H9 (cell line): ENCODE data around the gene ABCC2. TPM values are rescaled to one million over a fixed set of nuclear protein-coding genes. Genes with fewer than 3 reads are reported as not detected.

Experiments
- DNase-seq: peaks from one replicate; pipeline ENCODE4 v3.0.0-alpha.2; 2017
- H2AFZ ChIP-seq: one replicate; pipeline ENCODE4 v1.6.1; 2013; ENCODE audit warnings: mild to moderate bottlenecking, low read length, control low read depth, moderate library complexity
- H2AK5ac ChIP-seq: 2 replicates; pipeline ENCODE4 v1.6.1; 2013; ENCODE audit warnings: low read length, control low read depth, mixed read lengths; ENCODE audit not compliant: insufficient read length
- H2BK120ac ChIP-seq: one replicate; pipeline ENCODE4 v1.6.1; 2013; ENCODE audit warnings: low read depth, mild to moderate bottlenecking, low read length, control low read depth, inconsistent platforms; ENCODE audit not compliant: poor library complexity, severe bottlenecking
- H2BK12ac ChIP-seq: 2 replicates; pipeline ENCODE4 v1.6.1; 2013; ENCODE audit warnings: low read length, control low read depth, mixed read lengths, low read depth; ENCODE audit not compliant: insufficient read length
- H2BK15ac ChIP-seq: 2 replicates; pipeline ENCODE4 v1.6.1; 2013; ENCODE audit warnings: low read depth, low read length, control low read depth
- H2BK20ac ChIP-seq: one replicate; pipeline ENCODE4 v1.6.1; 2013; ENCODE audit warnings: low read depth, mild to moderate bottlenecking, low read length, control low read depth, inconsistent platforms; ENCODE audit not compliant: poor library complexity, severe bottlenecking
- H2BK5ac ChIP-seq: 2 replicates; pipeline ENCODE4 v1.6.1; 2013; ENCODE audit warnings: low read length, control low read depth, mixed read lengths; ENCODE audit not compliant: insufficient read length
- H3K14ac ChIP-seq: 2 replicates; pipeline ENCODE4 v1.6.1; 2013; ENCODE audit warnings: low read length, control low read depth; ENCODE audit not compliant: insufficient read depth
- H3K18ac ChIP-seq: 2 replicates; pipeline ENCODE4 v1.6.1; 2013; ENCODE audit warnings: low read depth, mild to moderate bottlenecking, mixed read lengths, low read length, control low read depth; ENCODE audit not compliant: insufficient read length
- H3K23ac ChIP-seq: 2 replicates; pipeline ENCODE4 v1.6.1; 2013; ENCODE audit warnings: low read length, control low read depth, mixed read lengths, low read depth; ENCODE audit not compliant: insufficient read length
- H3K23me2 ChIP-seq: 2 replicates; pipeline ENCODE4 v1.6.1; 2013; ENCODE audit warnings: low read depth, mild to moderate bottlenecking, mixed read lengths, low read length, control low read depth; ENCODE audit not compliant: insufficient read length, poor library complexity, severe bottlenecking
- H3K27ac ChIP-seq: 2 replicates; pipeline ENCODE4 v1.5.1; 2013; ENCODE audit warnings: low read length, control low read depth, mixed read lengths, low read depth; ENCODE audit not compliant: insufficient read length
- H3K27me3 ChIP-seq: 2 replicates; pipeline ENCODE4 v1.6.1; 2013; ENCODE audit warnings: low read length, control low read depth, inconsistent platforms; ENCODE audit not compliant: insufficient read depth
- H3K4ac ChIP-seq: 2 replicates; pipeline ENCODE4 v1.6.1; 2013; ENCODE audit warnings: low read depth, mild to moderate bottlenecking, control low read depth, inconsistent platforms, low read length, moderate library complexity
- H3K4me1 ChIP-seq: 2 replicates; pipeline ENCODE4 v1.6.1; 2013; ENCODE audit warnings: low read length, control low read depth, inconsistent platforms; ENCODE audit not compliant: insufficient read depth
- H3K4me2 ChIP-seq: 2 replicates; pipeline ENCODE4 v1.6.1; 2013; ENCODE audit warnings: low read length, control low read depth, mixed read lengths; ENCODE audit not compliant: insufficient read length, insufficient read depth
- H3K56ac ChIP-seq: 2 replicates; pipeline ENCODE4 v1.6.1; 2013; ENCODE audit warnings: low read depth, mild to moderate bottlenecking, mixed read lengths, low read length, control low read depth; ENCODE audit not compliant: insufficient read length
- H3K79me1 ChIP-seq: 2 replicates; pipeline ENCODE4 v1.6.1; 2013; ENCODE audit warnings: low read depth, mild to moderate bottlenecking, moderate library complexity, low read length, control low read depth, inconsistent platforms; ENCODE audit not compliant: insufficient read depth, poor library complexity, severe bottlenecking
- H3K79me2 ChIP-seq: 2 replicates; pipeline ENCODE4 v1.6.1; 2013; ENCODE audit warnings: low read length, control low read depth, inconsistent platforms; ENCODE audit not compliant: insufficient read depth
- H3K9ac ChIP-seq: 2 replicates; pipeline ENCODE4 v1.6.1; 2013; ENCODE audit warnings: low read length, control low read depth, mixed read lengths; ENCODE audit not compliant: insufficient read length; ENCODE audit errors: extremely low read depth
- H3K9me3 ChIP-seq: one replicate; pipeline ENCODE4 v1.6.1; 2013; ENCODE audit warnings: low read depth, low read length, inconsistent platforms; ENCODE audit not compliant: control insufficient read depth
- H3T11ph ChIP-seq: one replicate; pipeline ENCODE4 v1.6.1; 2013; ENCODE audit warnings: mild to moderate bottlenecking, low read length, control low read depth, inconsistent platforms
- H4K20me1 ChIP-seq: one replicate; pipeline ENCODE4 v1.6.1; 2013; ENCODE audit not compliant: control insufficient read depth, insufficient read length, insufficient read depth
- H4K5ac ChIP-seq: 2 replicates; pipeline ENCODE4 v1.6.1; 2013; ENCODE audit warnings: low read depth, mild to moderate bottlenecking, mixed read lengths, low read length, control low read depth; ENCODE audit not compliant: insufficient read length
- H4K8ac ChIP-seq: replicated peaks from 2 replicates; pipeline ENCODE4 v1.6.1; 2013; ENCODE audit warnings: low read length, control low read depth, mixed read lengths, low read depth; ENCODE audit not compliant: insufficient read length
- H4K91ac ChIP-seq: 2 replicates; pipeline ENCODE4 v1.6.1; 2013; ENCODE audit warnings: low read depth, mild to moderate bottlenecking, moderate library complexity, mixed read lengths, low read length, control low read depth; ENCODE audit not compliant: insufficient read length
- H3K27ac Mint-ChIP-seq, 3 experiments: 2 replicates in 2 of 3; 3 replicates in 1 of 3; pipeline ENCODE4 v1.8.0; 2020 to 2021; ENCODE audit warnings: mixed read lengths in 3 of 3, mild to moderate bottlenecking in 1 of 3, moderate library complexity in 1 of 3
- H3K27me3 Mint-ChIP-seq: 2 replicates; pipeline ENCODE4 v1.8.0; 2021; ENCODE audit warnings: low read depth, mild to moderate bottlenecking, moderate library complexity, mixed read lengths
- H3K36me3 Mint-ChIP-seq, 3 experiments: 2 replicates in 2 of 3; 3 replicates in 1 of 3; pipeline ENCODE4 v1.8.0; 2020 to 2021; ENCODE audit warnings: low read depth in 3 of 3, mixed read lengths in 3 of 3; ENCODE audit not compliant: insufficient read depth in 1 of 3
- H3K4me1 Mint-ChIP-seq, 2 experiments: 2 replicates each; pipeline ENCODE4 v1.8.0; 2020; ENCODE audit warnings: mixed read lengths in 2 of 2
- H3K4me3 Mint-ChIP-seq, 2 experiments: 2 replicates in 1 of 2; 3 replicates in 1 of 2; pipeline ENCODE4 v1.8.0; 2020 to 2021; ENCODE audit warnings: mild to moderate bottlenecking in 2 of 2, mixed read lengths in 2 of 2, moderate library complexity in 1 of 2
- H3K9me3 Mint-ChIP-seq, 2 experiments: 2 replicates in 1 of 2; 3 replicates in 1 of 2; pipeline ENCODE4 v1.8.0; 2020; ENCODE audit warnings: mild to moderate bottlenecking in 2 of 2, mixed read lengths in 2 of 2, moderate library complexity in 1 of 2
- CTCF ChIP-seq: fragments of 200-600 bp; sonication (generic); conservative IDR thresholded peaks from 3 replicates; pipeline ENCODE4 v1.8.0; 2021; ENCODE audit warnings: antibody characterized with exemption, mild to moderate bottlenecking
- WGBS: extraction: QIAGEN DNeasy Blood & Tissue Kit; methylation state at CpG from one replicate; pipeline ENCODE4 v1.1.7; 2013; ENCODE audit warnings: missing lambda C conversion rate, low lambda C conversion rate, mixed read lengths; ENCODE audit not compliant: insufficient read length; ENCODE audit errors: extremely low coverage; 5-methylcytosine and 5-hydroxymethylcytosine counted together
- total RNA-seq: library from RNA; stranded (reverse); gene quantifications from 2 replicates; pipeline ENCODE4 v1.2.1, GENCODE V29; 2021

ABCC2 gene
- total RNA-seq, 1 experiment from 2014 or later, result 0.68 TPM

GRCh38 chr10:99796928-99797327 lies 14.5 kb downstream of the ABCC2 start:
- H3K4me1 Mint-ChIP-seq, result no peaks in the 10 kb centered on the region
- H2BK15ac ChIP-seq, result no peak overlapping the region
- H3K27ac ChIP-seq, result no peak overlapping the region
- no peak overlapping the region for H3K4me2 ChIP-seq
- no peak overlapping the region for H3K23ac ChIP-seq
- no peak overlapping the region for H3K4ac ChIP-seq
- H3K27ac Mint-ChIP-seq, result no peak overlapping the region
- no peak overlapping the region for H2AFZ ChIP-seq
- H3K27me3 ChIP-seq, result no peaks in the 10 kb centered on the region
- H3K9me3 Mint-ChIP-seq, result no peaks in the 10 kb centered on the region
- H2BK120ac ChIP-seq, result no peak overlapping the region
- DNase-seq, result no peak
- WGBS, result no CpG with 5 or more reads among the region's 6 CpGs
- H2BK12ac ChIP-seq, result no peak overlapping the region
- no peaks in the 10 kb centered on the region for H3K4me1 ChIP-seq
- H3K79me1 ChIP-seq, result no peaks in the 10 kb centered on the region
- no peaks in the 10 kb centered on the region for H3K36me3 Mint-ChIP-seq
- no peaks in the 10 kb centered on the region for H3K9me3 ChIP-seq
- H3K18ac ChIP-seq, result no peak overlapping the region
- H2BK5ac ChIP-seq, result no peak overlapping the region
- H3K23me2 ChIP-seq, result no peaks in the 10 kb centered on the region
- H3K9ac ChIP-seq, result no peak overlapping the region
- no peak overlapping the region for H4K91ac ChIP-seq
- H3T11ph ChIP-seq, result no peak overlapping the region
- no peak overlapping the region for H4K8ac ChIP-seq
- H3K56ac ChIP-seq, result no peak overlapping the region
- peaks cover 6% of the 10 kb centered on the region; the same call in 1 of the 2 replicates for H3K27me3 Mint-ChIP-seq
- H2AK5ac ChIP-seq, result no peak overlapping the region
- H3K14ac ChIP-seq, result no peak overlapping the region
- TF ChIP-seq CTCF, result no peak
- no peak overlapping the region for H4K5ac ChIP-seq
- no peaks in the 10 kb centered on the region for H3K79me2 ChIP-seq
- no peak overlapping the region for H3K4me3 Mint-ChIP-seq
- no peaks in the 10 kb centered on the region for H4K20me1 ChIP-seq
- no peak overlapping the region for H2BK20ac ChIP-seq
